ENCODE results near the gene SEMA3E.

DNA sequence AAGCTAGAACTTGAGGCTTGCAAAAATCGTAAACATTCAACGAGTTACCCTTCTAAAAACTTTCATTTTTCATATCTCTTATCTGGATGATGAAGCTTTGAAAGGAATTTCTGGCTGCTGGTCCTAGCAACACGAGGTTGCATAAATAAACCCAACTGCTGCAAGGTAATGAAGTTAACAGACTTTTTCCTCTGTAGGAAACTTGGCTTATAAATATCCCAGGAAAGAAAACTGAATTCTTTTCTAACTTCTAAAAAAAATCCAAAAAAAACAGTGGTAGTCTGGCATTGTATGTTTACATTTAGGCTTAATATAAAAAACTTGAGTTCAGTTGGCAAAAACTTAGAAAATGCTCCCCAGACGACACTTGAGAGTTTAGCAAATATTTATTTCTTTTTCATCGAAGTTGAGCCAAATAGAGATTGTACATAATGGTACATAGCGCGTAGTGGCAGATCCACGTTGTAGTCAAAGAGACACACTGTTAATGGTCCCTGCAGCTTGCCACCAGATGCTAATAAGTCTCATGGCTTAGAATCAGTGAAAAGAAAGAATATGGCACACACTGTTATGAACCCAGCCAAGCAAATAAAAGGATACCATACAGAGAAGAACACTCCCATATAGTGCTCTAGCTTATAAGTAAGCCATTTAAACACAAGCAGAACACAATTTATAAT, 285.9 kb downstream of the SEMA3E start:
- TF ChIP-seq, protein P1, sequence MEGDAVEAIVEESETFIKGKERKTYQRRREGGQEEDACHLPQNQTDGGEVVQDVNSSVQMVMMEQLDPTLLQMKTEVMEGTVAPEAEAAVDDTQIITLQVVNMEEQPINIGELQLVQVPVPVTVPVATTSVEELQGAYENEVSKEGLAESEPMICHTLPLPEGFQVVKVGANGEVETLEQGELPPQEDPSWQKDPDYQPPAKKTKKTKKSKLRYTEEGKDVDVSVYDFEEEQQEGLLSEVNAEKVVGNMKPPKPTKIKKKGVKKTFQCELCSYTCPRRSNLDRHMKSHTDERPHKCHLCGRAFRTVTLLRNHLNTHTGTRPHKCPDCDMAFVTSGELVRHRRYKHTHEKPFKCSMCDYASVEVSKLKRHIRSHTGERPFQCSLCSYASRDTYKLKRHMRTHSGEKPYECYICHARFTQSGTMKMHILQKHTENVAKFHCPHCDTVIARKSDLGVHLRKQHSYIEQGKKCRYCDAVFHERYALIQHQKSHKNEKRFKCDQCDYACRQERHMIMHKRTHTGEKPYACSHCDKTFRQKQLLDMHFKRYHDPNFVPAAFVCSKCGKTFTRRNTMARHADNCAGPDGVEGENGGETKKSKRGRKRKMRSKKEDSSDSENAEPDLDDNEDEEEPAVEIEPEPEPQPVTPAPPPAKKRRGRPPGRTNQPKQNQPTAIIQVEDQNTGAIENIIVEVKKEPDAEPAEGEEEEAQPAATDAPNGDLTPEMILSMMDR (IDR thresholded peaks at IDR 0.05) = no peak
- TF ChIP-seq POLR2A (IDR thresholded peaks at IDR 0.05) (no peak), POLR2AphosphoS5 (IDR thresholded peaks at IDR 0.05) (no peak)
